HUDEP-2 (cell line): ENCODE results near the gene MIPOL1.
"Not testable (repeated sequence)": the region's sequence is repeated elsewhere in the genome, so short reads cannot be mapped to it uniquely, and the experiment has no call there.

Experiments used
- DNase-seq, 76 experiments: peaks; one replicate each; lab custom pipeline; 2025; ENCODE audit not compliant: unreplicated experiment in 76 of 76; lab: John Stamatoyannopoulos, UW

The MIPOL1 gene

GRCh38 chr14:37185670-37186069 is 12.1 kb upstream of the MIPOL1 start:
- no peak for DNase-seq

- no peak for DNase-seq
Observed at GRCh38 chr14:37186865-37187264, 10.9 kb upstream of the MIPOL1 start.

GRCh38 chr14:37187294-37187693 is 10.4 kb upstream of the MIPOL1 start:
- no peak for DNase-seq

GRCh38 chr14:37187840-37188577 is 9.7 kb upstream of the MIPOL1 start:
- peak in 1 of 76 experiments; percentile 9 for DNase-seq

- DNase-seq, result not testable (repeated sequence)
Observed at GRCh38 chr14:37189733-37190132, 8.0 kb upstream of the MIPOL1 start.

- no peak for DNase-seq
Observed at GRCh38 chr14:37194698-37195097, 3.0 kb upstream of the MIPOL1 start.

- no peak for DNase-seq
Observed at GRCh38 chr14:37195327-37195726, 2.4 kb upstream of the MIPOL1 start.

GRCh38 chr14:37196604-37197420 is 925 bp upstream of the MIPOL1 start:
- no peak for DNase-seq

GRCh38 chr14:37198273-37198598 is 499 bp downstream of the MIPOL1 start:
- DNase-seq, result no peak

- no peak for DNase-seq
Observed at GRCh38 chr14:37198907-37199306, 1.2 kb downstream of the MIPOL1 start.

- no peak for DNase-seq
Observed at GRCh38 chr14:37201724-37202123, 4.0 kb downstream of the MIPOL1 start.

GRCh38 chr14:37202265-37202664 is 4.5 kb downstream of the MIPOL1 start:
- DNase-seq, result no peak

GRCh38 chr14:37202812-37203211 is 5.1 kb downstream of the MIPOL1 start:
- no peak for DNase-seq

- DNase-seq, result no peak
Observed at GRCh38 chr14:37203423-37203822, 5.7 kb downstream of the MIPOL1 start.

GRCh38 chr14:37205623-37206605 is 8.2 kb downstream of the MIPOL1 start:
- DNase-seq, result not testable (repeated sequence)

- not testable (repeated sequence) for DNase-seq
Observed at GRCh38 chr14:37209617-37210016, 11.9 kb downstream of the MIPOL1 start.

- no peak for DNase-seq
Observed at GRCh38 chr14:37210448-37210847, 12.7 kb downstream of the MIPOL1 start.

GRCh38 chr14:37213016-37213415 is 15.3 kb downstream of the MIPOL1 start:
- no peak for DNase-seq

- no peak for DNase-seq
Observed at GRCh38 chr14:37215345-37215744, 17.6 kb downstream of the MIPOL1 start.

- DNase-seq, result no peak
Observed at GRCh38 chr14:37221073-37221472, 23.3 kb downstream of the MIPOL1 start.

GRCh38 chr14:37223947-37224474 is 26.3 kb downstream of the MIPOL1 start:
- no peak for DNase-seq
